AG09319 (cell line): ENCODE data around the gene KCNE4.

Source experiments
- DNase-seq: peaks from one replicate; pipeline ENCODE4 v3.0.0-alpha.2; 2010; ENCODE audit warnings: low read depth; ENCODE audit errors: extremely low read depth
- CTCF ChIP-seq: IDR thresholded peaks from 2 replicates; pipeline ENCODE4 v1.5.1; 2011; ENCODE audit warnings: low read depth, mild to moderate bottlenecking, inconsistent platforms, low read length, moderate library complexity

KCNE4 gene

DNA sequence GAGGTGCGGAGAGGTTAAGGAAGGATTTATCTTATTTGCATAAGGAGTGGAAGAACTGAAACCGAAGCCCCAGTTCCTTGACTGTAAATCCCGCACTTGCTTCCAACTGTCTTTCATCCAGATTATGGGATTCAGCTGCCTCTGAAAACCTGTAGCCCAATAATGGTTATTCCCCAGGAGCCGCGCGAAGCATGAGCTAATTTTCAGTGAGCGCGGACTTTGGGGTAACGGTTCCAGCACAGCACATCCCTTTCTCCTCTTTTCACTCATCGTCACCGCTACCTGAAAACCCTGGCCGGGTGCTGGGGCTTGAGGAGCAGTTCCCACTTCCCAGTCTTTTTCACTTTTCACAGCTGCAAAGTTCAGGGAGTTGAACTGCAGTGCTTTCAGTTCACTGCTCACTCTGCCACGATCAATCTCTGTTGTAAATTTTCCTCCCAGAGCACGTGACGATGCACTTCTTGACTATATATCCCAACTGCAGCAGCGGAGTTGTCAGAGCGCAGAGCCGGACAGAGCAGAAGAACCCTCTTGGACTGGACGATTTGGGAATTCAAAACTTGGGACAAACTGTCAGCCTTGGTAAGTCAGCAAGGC is at the start of gene KCNE4:
Gene KCNE4 (plus strand): TSS at position 498 of the 597 bp plus-strand sequence. CDS start 641 bp downstream, outside the sequence.
- TF ChIP-seq CTCF, result no peak
- DNase-seq, result no peak

- no peak for TF ChIP-seq CTCF
- no peak for DNase-seq
Measured at GRCh38 chr2:223003191-223003590, 48.8 kb upstream of the KCNE4 start.

GRCh38 chr2:223005496-223005895 is 46.5 kb upstream of the KCNE4 start:
- no peak for TF ChIP-seq CTCF
- DNase-seq, result no peak

DNA sequence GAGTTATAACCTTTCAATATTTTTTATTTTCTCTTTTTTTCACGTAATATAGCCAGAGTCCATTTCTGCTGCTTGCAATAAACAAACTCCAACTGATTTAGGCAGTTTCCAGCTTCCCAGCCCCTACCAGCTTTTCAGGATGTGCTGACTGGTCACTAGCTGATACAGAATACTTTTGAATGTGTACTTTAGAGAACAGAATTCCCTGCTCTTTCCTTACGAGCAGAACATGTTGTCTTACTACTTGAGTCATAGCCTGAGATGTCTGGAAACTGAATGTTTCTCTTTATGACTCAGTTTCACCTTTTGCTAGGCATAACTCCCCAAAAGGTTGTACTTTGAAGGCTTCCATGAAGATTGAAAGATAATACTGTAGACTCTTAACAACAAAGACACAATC is 44.5 kb upstream of the KCNE4 start:
- DNase-seq, result no peak
- no peak for TF ChIP-seq CTCF

DNA sequence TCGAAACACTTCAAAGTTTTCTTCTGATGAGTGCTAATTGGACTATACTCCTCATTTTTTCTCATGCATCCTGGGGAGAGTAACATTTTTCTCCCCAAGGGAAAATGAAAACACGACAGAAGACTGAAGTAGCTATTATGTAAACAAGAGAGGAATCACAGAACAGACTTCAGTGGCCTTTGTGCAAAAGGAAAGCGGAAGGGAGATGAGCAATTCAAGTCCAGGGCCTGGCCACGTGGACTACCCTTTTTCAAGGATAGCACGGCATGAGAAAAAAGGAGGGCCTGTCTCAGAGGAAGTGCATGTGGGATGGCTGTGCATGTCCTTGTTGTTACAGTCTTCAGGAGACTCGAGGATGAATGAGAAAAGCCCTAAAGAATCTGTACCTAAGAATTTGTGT is 43.8 kb upstream of the KCNE4 start:
- no peak for TF ChIP-seq CTCF
- no peak for DNase-seq

- DNase-seq, result no peak
- TF ChIP-seq CTCF, result no peak
Measured at GRCh38 chr2:223008956-223009355, 43.0 kb upstream of the KCNE4 start.

DNA sequence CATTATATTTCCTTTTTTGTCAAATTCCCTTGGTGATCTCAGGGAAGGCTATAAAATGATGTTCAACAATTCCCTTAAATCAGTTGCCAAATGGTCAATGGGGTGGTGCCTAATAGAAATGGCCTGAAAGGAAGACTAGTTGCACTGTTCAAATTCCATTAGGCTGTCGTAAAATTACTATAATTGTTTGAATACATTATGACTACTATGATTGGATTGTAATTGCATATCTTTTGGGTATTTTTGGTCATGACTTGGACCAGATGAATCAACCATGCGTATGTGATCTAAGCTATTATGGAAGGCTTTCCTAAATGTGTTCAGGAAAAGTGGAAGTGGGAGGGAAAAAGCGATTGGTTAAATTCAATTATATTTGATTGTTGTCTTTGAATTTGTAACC is 41.3 kb upstream of the KCNE4 start:
- no peak for TF ChIP-seq CTCF
- no peak for DNase-seq
